Spleen (tissue), 7 donors: ENCODE measurements around the gene LMF2.

ENCODE experiments used
- POLR2A ChIP-seq, 3 donors: fragments of 450-650 bp; IDR thresholded peaks; one replicate each; pipeline ENCODE4 v1.5.1; 2017; ENCODE audit warnings: antibody characterized with exemption in 3 of 3, mild to moderate bottlenecking in 1 of 3
- POLR2AphosphoS5 ChIP-seq, 3 donors: sonication (generic); formaldehyde crosslinking; IDR thresholded peaks; one replicate each; pipeline ENCODE4 v1.5.1; 2017; ENCODE audit warnings: antibody characterized with exemption in 3 of 3
- TF ChIP-seq, protein P1 (sequence below), 11 experiments: fragments of 200-600 bp in 7 of 11; fragments of 450-650 bp in 4 of 11; sonication (generic) in 4 of 11; IDR thresholded peaks in 8 of 11; conservative IDR thresholded peaks in 3 of 11; 1 replicate in 7 of 11; 2 replicates in 4 of 11; pipeline versions ENCODE4 v1.4.0 to v1.8.0; 2016 to 2021; ENCODE audit warnings: antibody characterized with exemption in 11 of 11, inconsistent platforms in 4 of 11, mild to moderate bottlenecking in 1 of 11
- donor health status: DM: no; HTN: no; CAD: no; lungs with moderate emphysema.
- donor health status: DM: no; HTN: no; CAD: no.
- donor health status: DM: no; HTN: no; CAD: no.

DNA sequence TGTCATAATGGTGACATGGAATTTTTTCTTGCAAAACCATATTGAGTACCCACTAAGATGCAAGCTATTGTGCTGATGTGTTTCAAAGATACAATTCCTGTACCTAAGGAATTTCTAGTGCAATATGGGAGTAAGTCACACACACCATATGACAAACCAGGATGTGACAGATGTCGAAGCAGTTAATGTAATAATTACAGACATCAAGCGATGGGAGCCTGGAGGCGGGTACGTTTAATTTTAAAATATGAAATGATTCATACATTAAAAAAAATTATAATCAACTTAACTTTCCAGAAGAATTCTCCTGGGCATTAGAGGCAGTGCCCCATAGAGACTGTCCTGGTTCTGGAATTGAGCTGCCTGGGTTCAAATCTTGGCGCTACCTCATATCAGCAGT, 49.2 kb upstream of the LMF2 start:
- TF ChIP-seq POLR2AphosphoS5 (IDR thresholded peaks at IDR 0.05) (no peak), POLR2A (IDR thresholded peaks at IDR 0.05) (no peak)
- TF ChIP-seq, protein P1, sequence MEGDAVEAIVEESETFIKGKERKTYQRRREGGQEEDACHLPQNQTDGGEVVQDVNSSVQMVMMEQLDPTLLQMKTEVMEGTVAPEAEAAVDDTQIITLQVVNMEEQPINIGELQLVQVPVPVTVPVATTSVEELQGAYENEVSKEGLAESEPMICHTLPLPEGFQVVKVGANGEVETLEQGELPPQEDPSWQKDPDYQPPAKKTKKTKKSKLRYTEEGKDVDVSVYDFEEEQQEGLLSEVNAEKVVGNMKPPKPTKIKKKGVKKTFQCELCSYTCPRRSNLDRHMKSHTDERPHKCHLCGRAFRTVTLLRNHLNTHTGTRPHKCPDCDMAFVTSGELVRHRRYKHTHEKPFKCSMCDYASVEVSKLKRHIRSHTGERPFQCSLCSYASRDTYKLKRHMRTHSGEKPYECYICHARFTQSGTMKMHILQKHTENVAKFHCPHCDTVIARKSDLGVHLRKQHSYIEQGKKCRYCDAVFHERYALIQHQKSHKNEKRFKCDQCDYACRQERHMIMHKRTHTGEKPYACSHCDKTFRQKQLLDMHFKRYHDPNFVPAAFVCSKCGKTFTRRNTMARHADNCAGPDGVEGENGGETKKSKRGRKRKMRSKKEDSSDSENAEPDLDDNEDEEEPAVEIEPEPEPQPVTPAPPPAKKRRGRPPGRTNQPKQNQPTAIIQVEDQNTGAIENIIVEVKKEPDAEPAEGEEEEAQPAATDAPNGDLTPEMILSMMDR (IDR thresholded peaks at IDR 0.05 in 8 of 11, conservative IDR thresholded peaks at IDR 0.05 in 3 of 11), result no peak
